IPS-18a (cell line): ENCODE data around the gene PLXNA4.

ENCODE experiments used
- H3K27ac ChIP-seq: one replicate; pipeline ENCODE4 v1.5.1; 2013; ENCODE audit warnings: low read length
- H3K27me3 ChIP-seq: one replicate; pipeline ENCODE4 v1.6.1; 2013; ENCODE audit warnings: mild to moderate bottlenecking, low read length; ENCODE audit not compliant: control insufficient read depth, insufficient read depth
- H3K36me3 ChIP-seq: one replicate; pipeline ENCODE4 v1.6.1; 2013; ENCODE audit warnings: low read depth, low read length; ENCODE audit not compliant: control insufficient read depth
- H3K4me1 ChIP-seq: one replicate; pipeline ENCODE4 v1.6.1; 2013; ENCODE audit warnings: low read depth, low read length; ENCODE audit not compliant: control insufficient read depth
- H3K4me3 ChIP-seq: one replicate; pipeline ENCODE4 v1.5.1; 2013; ENCODE audit warnings: low read length
- H3K9ac ChIP-seq: one replicate; pipeline ENCODE4 v1.6.1; 2013; ENCODE audit warnings: mild to moderate bottlenecking, low read length, moderate library complexity
- H3K9me3 ChIP-seq: one replicate; pipeline ENCODE4 v1.6.1; 2013; ENCODE audit warnings: low read depth, low read length; ENCODE audit not compliant: control insufficient read depth

Gene PLXNA4

DNA sequence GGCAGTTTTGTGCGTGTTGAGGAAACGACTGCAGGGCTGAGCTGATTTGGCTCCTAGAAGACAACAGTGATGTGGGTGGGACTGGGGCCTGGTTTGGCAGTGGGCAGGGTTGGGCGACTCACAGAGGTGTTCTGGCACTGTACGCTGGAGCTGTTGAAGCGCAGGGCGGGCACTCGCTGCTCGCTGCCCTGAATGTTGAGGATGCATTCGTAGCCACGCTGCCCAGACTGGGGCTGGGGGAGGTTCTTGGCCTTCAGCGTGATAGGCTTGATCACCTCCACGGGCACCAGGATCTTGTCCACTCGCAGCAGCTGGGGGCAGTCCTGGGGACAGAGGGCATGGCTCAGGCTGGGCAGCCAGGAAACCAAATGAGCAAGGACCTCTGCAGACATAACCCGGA is 365.4 kb downstream of the PLXNA4 start:
- H3K4me3 ChIP-seq = no peak overlapping the region
- no peak overlapping the region for H3K27ac ChIP-seq
- peaks cover 7% of the 10 kb centered on the region for H3K4me1 ChIP-seq
- H3K36me3 ChIP-seq = no peaks in the 10 kb centered on the region
- no peaks in the 10 kb centered on the region for H3K27me3 ChIP-seq
- no peak overlapping the region for H3K9ac ChIP-seq
- no peaks in the 10 kb centered on the region for H3K9me3 ChIP-seq

DNA sequence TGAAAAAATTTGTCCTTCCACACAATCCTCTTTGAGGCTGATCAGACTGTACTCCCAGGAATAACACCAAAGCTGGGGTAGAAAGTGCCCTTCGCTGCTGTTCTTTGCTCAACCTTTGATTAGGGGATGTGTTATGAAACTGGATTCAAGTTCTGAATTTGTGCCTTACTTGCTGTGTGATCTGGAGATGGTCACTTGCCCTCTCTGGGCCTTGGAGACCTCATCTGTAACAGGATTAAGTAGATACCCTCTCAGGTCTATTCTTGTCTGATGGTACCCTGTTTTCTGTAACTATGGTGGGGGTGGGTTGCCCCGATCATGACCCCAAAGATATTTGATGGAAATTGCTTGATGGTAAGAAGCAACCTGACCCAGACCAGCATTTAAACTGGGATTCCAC is 368.5 kb downstream of the PLXNA4 start:
- H3K36me3 ChIP-seq = no peaks in the 10 kb centered on the region
- no peak overlapping the region for H3K27ac ChIP-seq
- no peaks in the 10 kb centered on the region for H3K27me3 ChIP-seq
- H3K9ac ChIP-seq = no peak overlapping the region
- no peak overlapping the region for H3K4me3 ChIP-seq
- no peaks in the 10 kb centered on the region for H3K9me3 ChIP-seq
- no peaks in the 10 kb centered on the region for H3K4me1 ChIP-seq

DNA sequence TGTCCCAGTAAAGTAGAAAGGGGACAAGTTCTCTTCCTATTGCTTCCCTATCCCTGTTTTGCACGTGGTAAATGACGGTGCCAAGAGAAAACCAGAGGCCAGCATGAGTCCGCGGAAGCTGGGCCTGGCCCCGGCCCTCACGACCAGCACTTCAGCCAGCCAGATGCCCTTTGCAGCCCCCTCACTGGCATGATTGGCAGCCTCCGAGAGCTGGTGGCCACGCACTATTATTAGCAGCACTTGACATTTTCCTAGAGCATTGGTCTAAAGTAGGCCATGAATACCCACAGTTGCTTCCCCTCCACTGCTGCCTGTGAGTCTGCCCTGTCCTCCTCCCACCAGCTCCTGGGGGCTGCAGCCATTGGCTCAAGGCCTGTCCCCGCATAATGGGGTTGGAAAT is 369.1 kb downstream of the PLXNA4 start:
- Histone ChIP-seq H3K9me3 (no peaks in the 10 kb centered on the region), H3K27me3 (no peaks in the 10 kb centered on the region), H3K4me1 (no peaks in the 10 kb centered on the region), H3K27ac (no peak overlapping the region), H3K36me3 (no peaks in the 10 kb centered on the region), H3K4me3 (no peak overlapping the region), H3K9ac (no peak overlapping the region)

DNA sequence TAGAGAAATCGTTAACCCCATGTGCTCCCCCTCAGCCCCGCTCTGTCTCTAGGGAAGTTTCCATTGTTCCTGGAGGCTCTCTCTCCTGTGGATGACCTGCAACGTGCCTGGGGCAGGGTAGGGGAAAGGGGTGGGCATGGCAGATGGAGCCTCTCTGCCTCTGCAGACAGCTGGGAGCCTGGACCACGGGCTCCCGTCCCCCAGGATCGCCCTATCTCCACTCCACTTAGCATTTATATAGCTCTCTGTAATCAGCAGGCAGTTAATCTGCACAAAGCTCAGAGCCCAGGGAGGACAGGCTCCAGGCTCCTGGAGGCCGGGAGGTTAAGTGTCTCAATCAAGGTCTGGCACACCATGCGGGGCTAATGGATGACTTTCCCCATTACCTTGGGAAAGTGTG is 369.7 kb downstream of the PLXNA4 start:
- Histone ChIP-seq H3K9me3 (no peaks in the 10 kb centered on the region), H3K9ac (no peak overlapping the region), H3K36me3 (no peaks in the 10 kb centered on the region), H3K27me3 (no peaks in the 10 kb centered on the region), H3K4me1 (no peaks in the 10 kb centered on the region), H3K4me3 (no peak overlapping the region), H3K27ac (no peak overlapping the region)

DNA sequence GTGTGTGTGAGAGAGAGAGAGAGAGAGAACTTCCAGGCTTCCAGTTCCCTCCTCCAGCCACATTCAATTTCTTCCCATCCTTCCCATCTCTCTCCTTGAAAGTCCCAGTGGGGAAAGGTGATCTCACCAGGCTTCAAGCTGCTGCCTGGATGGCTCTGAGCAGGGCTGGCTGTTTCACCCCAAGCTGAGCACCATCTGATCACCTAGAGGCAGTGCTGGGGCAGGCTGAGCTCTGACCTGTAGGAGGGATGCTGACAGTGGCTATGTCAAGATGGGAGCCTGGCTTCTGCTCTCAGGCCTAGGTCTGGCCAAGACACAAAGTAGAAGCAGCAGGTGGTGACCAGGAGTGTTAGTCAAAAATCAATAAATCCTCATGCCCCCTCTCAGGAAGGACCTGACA is 370.8 kb downstream of the PLXNA4 start:
- Histone ChIP-seq H3K9me3 (no peaks in the 10 kb centered on the region), H3K27ac (no peak overlapping the region), H3K27me3 (no peaks in the 10 kb centered on the region), H3K4me3 (no peak overlapping the region), H3K36me3 (no peaks in the 10 kb centered on the region), H3K9ac (no peak overlapping the region), H3K4me1 (no peaks in the 10 kb centered on the region)

DNA sequence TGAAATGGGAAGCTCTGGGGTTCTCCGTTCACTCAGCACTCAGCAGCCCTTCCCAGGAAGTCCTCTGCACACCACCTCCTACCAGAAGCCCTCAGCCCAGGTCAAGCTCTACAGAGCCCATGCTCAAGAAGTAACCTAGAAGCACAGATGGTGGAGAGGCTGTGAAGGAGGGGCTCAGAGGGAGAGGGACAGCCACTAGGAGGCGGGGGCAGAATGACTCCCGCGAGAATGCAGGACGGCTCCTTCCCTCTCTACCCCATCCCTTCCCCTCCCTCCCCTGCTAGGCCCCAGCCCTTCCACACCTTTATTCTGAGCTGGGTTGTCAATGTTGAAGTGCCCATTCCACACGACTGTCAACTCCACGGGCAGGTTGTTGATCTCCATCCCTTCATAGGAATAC is 373.2 kb downstream of the PLXNA4 start:
- H3K9me3 ChIP-seq = no peaks in the 10 kb centered on the region
- H3K4me3 ChIP-seq = no peak overlapping the region

DNA sequence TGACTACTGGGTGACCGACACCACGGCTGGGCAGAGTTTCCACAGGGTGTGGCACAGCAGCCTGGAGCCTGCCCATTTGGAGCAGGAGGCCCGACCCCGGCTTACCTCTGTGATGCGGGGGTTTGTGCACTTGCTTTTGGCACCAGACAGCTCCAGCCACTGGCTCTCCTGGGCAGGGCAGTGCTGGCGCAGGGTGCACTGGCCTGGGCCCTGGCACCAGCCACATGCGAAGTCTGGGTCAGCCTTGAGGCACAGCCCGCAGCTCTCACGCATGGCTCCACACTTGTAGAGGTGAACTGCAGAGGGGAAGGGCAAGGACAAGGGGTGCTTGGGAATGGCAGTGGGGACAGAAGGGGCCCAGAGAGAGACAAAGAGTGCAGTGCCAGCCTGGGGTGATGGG is 373.7 kb downstream of the PLXNA4 start:
- Histone ChIP-seq H3K4me3 (no peak overlapping the region), H3K9me3 (no peaks in the 10 kb centered on the region), H3K36me3 (no peaks in the 10 kb centered on the region), H3K27me3 (no peaks in the 10 kb centered on the region), H3K4me1 (no peaks in the 10 kb centered on the region), H3K27ac (no peak overlapping the region), H3K9ac (no peak overlapping the region)

More for the DNA sequence above, 373.2 kb downstream of the PLXNA4 start:
- H3K36me3 ChIP-seq = no peaks in the 10 kb centered on the region
- H3K27ac ChIP-seq = no peak overlapping the region
- H3K9ac ChIP-seq = no peak overlapping the region
- no peaks in the 10 kb centered on the region for H3K4me1 ChIP-seq
- H3K27me3 ChIP-seq = no peaks in the 10 kb centered on the region

DNA sequence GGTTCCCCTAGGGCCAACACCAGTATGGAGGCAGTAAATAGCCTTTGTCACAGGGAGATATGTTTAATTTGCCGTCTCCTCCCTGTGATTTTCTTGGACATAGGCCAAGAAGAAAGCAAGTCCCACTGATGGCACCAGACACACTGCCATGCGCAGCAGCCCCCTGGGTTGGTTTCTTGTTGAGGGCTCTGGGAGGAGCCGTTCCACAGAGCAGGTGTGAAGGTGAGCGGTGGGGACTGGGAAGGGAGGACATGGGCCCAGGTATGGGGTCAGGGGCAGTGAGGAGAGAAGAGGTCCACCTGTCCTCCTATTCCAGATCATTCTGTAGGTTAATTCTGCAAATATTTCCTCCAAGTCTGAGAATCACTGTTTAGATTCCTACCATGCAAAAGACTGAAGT is 376.1 kb downstream of the PLXNA4 start:
- no peak overlapping the region for H3K4me3 ChIP-seq
- no peaks in the 10 kb centered on the region for H3K27me3 ChIP-seq
- H3K4me1 ChIP-seq = no peaks in the 10 kb centered on the region
- H3K36me3 ChIP-seq = no peaks in the 10 kb centered on the region
- H3K9ac ChIP-seq = no peak overlapping the region
- no peaks in the 10 kb centered on the region for H3K9me3 ChIP-seq
- no peak overlapping the region for H3K27ac ChIP-seq

DNA sequence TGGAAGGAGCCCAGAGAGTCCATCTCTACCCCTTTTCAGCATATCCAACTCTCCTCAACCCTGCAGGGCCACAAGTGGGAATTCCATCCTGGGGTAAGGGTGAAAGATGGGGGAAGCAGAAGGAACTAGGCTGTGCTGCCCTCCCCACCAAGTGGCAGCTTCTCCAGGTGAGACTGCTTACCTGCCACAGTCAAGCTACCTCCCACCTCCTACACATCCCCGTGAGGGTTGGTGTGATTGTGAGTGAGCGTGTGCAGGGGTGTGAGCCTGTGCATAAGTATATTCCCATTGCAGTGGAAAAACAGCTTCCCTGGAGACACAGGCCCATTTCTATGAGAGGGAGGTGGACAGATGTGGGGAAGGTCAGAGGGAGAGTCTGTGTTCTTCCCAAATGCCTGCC is 376.6 kb downstream of the PLXNA4 start:
- no peak overlapping the region for H3K4me3 ChIP-seq
- H3K4me1 ChIP-seq = no peaks in the 10 kb centered on the region
- no peaks in the 10 kb centered on the region for H3K27me3 ChIP-seq
- no peaks in the 10 kb centered on the region for H3K36me3 ChIP-seq
- H3K27ac ChIP-seq = no peak overlapping the region
- H3K9ac ChIP-seq = no peak overlapping the region
- no peaks in the 10 kb centered on the region for H3K9me3 ChIP-seq

DNA sequence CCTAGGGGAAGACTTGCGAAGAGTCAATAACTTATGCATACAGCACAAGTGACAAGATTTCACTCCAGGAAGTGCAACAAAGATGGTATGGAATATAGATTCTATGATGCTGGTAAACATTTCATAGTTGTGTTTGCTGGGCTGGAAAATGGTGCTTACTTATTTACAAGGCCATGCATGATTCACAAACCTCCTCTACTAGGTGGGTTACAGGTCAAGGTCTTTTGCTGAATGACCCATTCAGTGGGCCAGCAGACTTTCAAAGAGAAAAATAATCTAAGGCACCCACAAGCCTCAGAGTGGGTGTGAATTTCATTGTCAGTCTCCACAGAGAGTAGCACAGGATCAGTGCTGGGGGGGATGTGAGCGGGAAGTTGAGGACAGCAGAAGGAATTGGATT is 378.5 kb downstream of the PLXNA4 start:
- no peaks in the 10 kb centered on the region for H3K36me3 ChIP-seq
- H3K27ac ChIP-seq = no peak overlapping the region
- no peak overlapping the region for H3K4me3 ChIP-seq
- H3K9ac ChIP-seq = no peak overlapping the region
- no peaks in the 10 kb centered on the region for H3K4me1 ChIP-seq
- H3K9me3 ChIP-seq = no peaks in the 10 kb centered on the region
- H3K27me3 ChIP-seq = no peaks in the 10 kb centered on the region

DNA sequence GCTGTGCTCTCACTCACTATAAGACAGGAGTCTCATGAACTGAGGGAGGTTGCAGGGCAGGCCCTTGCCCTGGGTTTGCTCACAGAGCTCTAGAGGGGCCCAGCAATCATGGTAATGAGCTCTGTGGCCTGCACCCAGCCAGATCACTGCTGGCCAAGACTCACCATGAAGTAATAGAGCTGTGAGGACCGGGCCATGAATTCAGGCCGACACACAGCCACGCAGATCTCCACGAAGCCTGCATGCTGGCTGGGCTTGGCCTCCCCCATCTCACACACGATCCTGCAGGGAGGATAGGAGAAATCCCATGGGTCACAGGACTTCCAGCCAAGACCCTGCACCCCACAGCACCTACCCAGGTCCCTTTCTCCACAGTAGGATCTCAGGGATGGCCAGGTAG is 382.4 kb downstream of the PLXNA4 start:
- H3K4me1 ChIP-seq = peaks cover 13% of the 10 kb centered on the region
- no peak overlapping the region for H3K9ac ChIP-seq
- no peaks in the 10 kb centered on the region for H3K27me3 ChIP-seq
- no peaks in the 10 kb centered on the region for H3K9me3 ChIP-seq
- H3K27ac ChIP-seq = no peak overlapping the region
- no peaks in the 10 kb centered on the region for H3K36me3 ChIP-seq
- no peak overlapping the region for H3K4me3 ChIP-seq

DNA sequence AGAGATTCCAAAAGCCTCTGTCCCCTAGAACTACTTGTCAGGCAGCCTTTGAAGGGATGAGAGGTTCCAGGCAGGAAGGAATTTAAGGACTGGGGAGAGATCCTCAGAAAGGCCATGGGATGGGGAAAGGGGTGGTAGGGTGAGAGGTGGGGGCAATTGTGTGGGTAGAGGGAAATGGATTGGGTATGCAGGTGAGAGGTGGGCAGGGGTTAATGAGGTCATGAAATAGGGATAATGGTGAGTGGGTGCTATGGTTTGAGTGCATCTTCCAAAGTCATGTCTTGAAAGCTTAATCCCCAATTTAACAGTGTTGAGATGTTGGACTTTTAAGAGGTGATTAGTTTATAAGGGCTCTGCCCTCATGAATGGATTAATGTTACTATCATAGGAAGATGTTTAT is 383.5 kb downstream of the PLXNA4 start:
- peaks cover 20% of the 10 kb centered on the region for H3K4me1 ChIP-seq
- H3K27me3 ChIP-seq = no peaks in the 10 kb centered on the region
- H3K36me3 ChIP-seq = no peaks in the 10 kb centered on the region
- no peaks in the 10 kb centered on the region for H3K9me3 ChIP-seq
- no peak overlapping the region for H3K9ac ChIP-seq
- H3K4me3 ChIP-seq = no peak overlapping the region
- no peak overlapping the region for H3K27ac ChIP-seq
